OCI-LY7 (cell line): Measurements from ENCODE around the gene SPRR5. TPM values are rescaled to one million over a fixed set of nuclear protein-coding genes. Genes with fewer than 3 reads are reported as not detected.

Source experiments
- BruUV-seq: library from RNA; stranded (reverse); fragments of 400-500 nt; replicated peaks from 2 replicates; lab custom pipeline; 2021; lab: Mats Ljungman, UMichigan
- CTCF ChIA-PET: fragments of 300-600 bp; sonication (Branson Sonifier 250); formaldehyde crosslinking; loops from one replicate; lab custom pipeline; 2022; ENCODE audit warnings: antibody characterized with exemption; ENCODE audit not compliant: unreplicated experiment; lab: Charles Lee
- POLR2A ChIA-PET: fragments of 300-600 bp; sonication (Branson Sonifier 250); formaldehyde crosslinking; loops from one replicate; lab custom pipeline; 2022; ENCODE audit warnings: antibody characterized with exemption; lab: Charles Lee
- DNase-seq: peaks from one replicate; pipeline ENCODE4 v3.0.0-alpha.2; 2015; ENCODE audit warnings: low spot score
- H2AFZ ChIP-seq: fragments of 200-600 bp; sonication (generic), shearing (Covaris generic); 2 replicates; pipeline ENCODE4 v1.6.1; 2014; ENCODE audit warnings: mild to moderate bottlenecking, antibody characterized with exemption, low read length, moderate library complexity
- H3K27ac ChIP-seq: fragments of 200-600 bp; sonication (generic); 2 replicates; pipeline ENCODE4 v1.5.1; 2014; ENCODE audit warnings: mixed run types, low read depth, mild to moderate bottlenecking, moderate library complexity, low read length, inconsistent platforms; ENCODE audit not compliant: poor library complexity, severe bottlenecking
- H3K36me3 ChIP-seq: fragments of 200-600 bp; sonication (generic); 2 replicates; pipeline ENCODE4 v1.6.1; 2014; ENCODE audit warnings: mild to moderate bottlenecking, antibody characterized with exemption, low read length, moderate library complexity, mixed read lengths; ENCODE audit not compliant: insufficient read depth
- H3K4me1 ChIP-seq: fragments of 200-600 bp; sonication (generic); 2 replicates; pipeline ENCODE4 v1.5.1; 2014; ENCODE audit warnings: mild to moderate bottlenecking, low read length; ENCODE audit not compliant: insufficient read depth, poor library complexity, severe bottlenecking
- H3K4me2 ChIP-seq: fragments of 200-600 bp; sonication (generic); 2 replicates; pipeline ENCODE4 v1.6.1; 2014; ENCODE audit warnings: mild to moderate bottlenecking, low read length
- H3K4me3 ChIP-seq: fragments of 200-600 bp; sonication (generic); 2 replicates; pipeline ENCODE4 v1.5.1; 2014; ENCODE audit warnings: mild to moderate bottlenecking, low read depth, low read length; ENCODE audit not compliant: poor library complexity, severe bottlenecking
- H3K79me2 ChIP-seq: fragments of 200-600 bp; sonication (generic); 2 replicates; pipeline ENCODE4 v1.6.1; 2016; ENCODE audit warnings: low read depth, mild to moderate bottlenecking, low read length, moderate library complexity, mixed read lengths; ENCODE audit not compliant: insufficient read depth
- H3K9me2 ChIP-seq: fragments of 200-600 bp; sonication (generic); 2 replicates; pipeline ENCODE4 v1.6.1; 2016; ENCODE audit warnings: mild to moderate bottlenecking, low read length, mixed read lengths; ENCODE audit not compliant: insufficient read depth
- H3K9me3 ChIP-seq: fragments of 200-600 bp; sonication (generic); 2 replicates; pipeline ENCODE4 v1.6.1; 2014; ENCODE audit warnings: mild to moderate bottlenecking, mixed run types, low read length, mixed read lengths
- H4K20me1 ChIP-seq: fragments of 200-600 bp; sonication (generic); 2 replicates; pipeline ENCODE4 v1.6.1; 2014; ENCODE audit warnings: mild to moderate bottlenecking, antibody characterized with exemption, low read length, moderate library complexity, mixed read lengths; ENCODE audit not compliant: insufficient read depth
- EZH2phosphoT487 ChIP-seq: fragments of 200-600 bp; sonication (generic); IDR thresholded peaks from 2 replicates; pipeline ENCODE4 v1.6.1; 2018; ENCODE audit warnings: low read depth, borderline replicate concordance, mild to moderate bottlenecking, mixed run types, antibody characterized with exemption, low read length, moderate library complexity, mixed read lengths
- intact Hi-C: fragments of 100-400 bp; cut with micrococcal nuclease; formaldehyde crosslinking; loops from one replicate; pipeline ENCODE4 v1.10.0; 2022; ENCODE audit not compliant: unreplicated experiment
- total RNA-seq, 2 experiments: library from RNA; depleted of rRNA in 1 of 2; stranded (reverse); fragments of >200 nt in 1 of 2; shearing (Covaris generic) in 1 of 2; gene quantifications; 2 replicates each; pipeline ENCODE4 v1.2.3, GENCODE V29; 2014 to 2022
- TF ChIP-seq, protein P1 (sequence below): fragments of 200-600 bp; sonication (generic); conservative IDR thresholded peaks from 2 replicates; pipeline ENCODE4 v1.5.1; 2014; ENCODE audit warnings: mild to moderate bottlenecking, antibody characterized with exemption, low read length, moderate library complexity, mixed read lengths

SPRR5 gene
- total RNA-seq, 2 experiments from 2014 or later: not detected

DNA sequence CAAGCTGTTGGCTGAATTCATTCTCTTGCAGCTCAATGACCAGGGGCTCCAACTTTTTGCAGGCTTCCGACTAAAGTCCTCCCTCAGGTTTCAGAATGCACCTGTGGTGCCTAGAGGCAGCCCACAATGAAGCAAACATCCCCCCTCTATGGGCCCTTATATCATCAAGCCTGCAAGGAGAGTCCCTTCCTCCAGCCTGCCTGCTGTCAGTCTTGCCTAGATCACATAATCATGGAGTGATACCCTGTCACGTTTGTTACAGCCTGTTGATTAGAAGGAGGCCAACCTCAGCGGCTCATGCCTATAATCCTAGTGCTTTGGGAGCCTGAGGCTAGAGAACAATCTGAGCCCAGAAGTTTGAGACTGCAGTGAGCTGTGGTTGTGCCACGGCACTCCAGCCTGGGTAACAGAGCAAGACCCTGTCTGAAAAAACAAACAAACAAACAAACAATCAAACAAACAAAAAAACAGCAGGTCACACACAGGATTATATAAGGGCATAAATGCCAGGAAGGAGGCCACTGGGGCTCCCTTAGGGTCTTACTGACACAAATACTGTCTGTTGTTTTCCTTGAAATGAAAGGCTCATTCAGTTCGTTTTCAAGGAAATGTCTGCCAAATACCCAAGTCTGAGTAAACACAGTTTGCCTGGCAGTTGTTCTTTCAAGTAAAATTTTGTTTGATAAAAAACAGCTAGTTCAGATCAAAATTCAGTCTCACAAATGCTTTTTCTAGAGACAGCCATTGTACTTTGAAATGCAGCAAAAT, 49.8 kb downstream of the SPRR5 start:
- H3K79me2 ChIP-seq: no peaks in the 10 kb centered on the region
- intact Hi-C loops: no loop called here
- no peaks in the 10 kb centered on the region for H3K9me3 ChIP-seq
- no peaks in the 10 kb centered on the region for H3K4me1 ChIP-seq
- DNase-seq: no peak
- H3K4me2 ChIP-seq: no peak overlapping the region
- ChIA-PET CTCF (no interaction called here), POLR2A (interaction anchor here (0.7 kb wide), 1 partner anchor 890 kb away, joined by 3 read pairs; no protein-coding TSS in a partner anchor)
- H4K20me1 ChIP-seq: no peaks in the 10 kb centered on the region
- no peak overlapping the region for H3K4me3 ChIP-seq
- H2AFZ ChIP-seq: no peak overlapping the region
- no peaks in the 10 kb centered on the region for H3K36me3 ChIP-seq
- BruUV-seq: no TSS peak
- no peaks in the 10 kb centered on the region for H3K9me2 ChIP-seq
- TF ChIP-seq, protein P1, sequence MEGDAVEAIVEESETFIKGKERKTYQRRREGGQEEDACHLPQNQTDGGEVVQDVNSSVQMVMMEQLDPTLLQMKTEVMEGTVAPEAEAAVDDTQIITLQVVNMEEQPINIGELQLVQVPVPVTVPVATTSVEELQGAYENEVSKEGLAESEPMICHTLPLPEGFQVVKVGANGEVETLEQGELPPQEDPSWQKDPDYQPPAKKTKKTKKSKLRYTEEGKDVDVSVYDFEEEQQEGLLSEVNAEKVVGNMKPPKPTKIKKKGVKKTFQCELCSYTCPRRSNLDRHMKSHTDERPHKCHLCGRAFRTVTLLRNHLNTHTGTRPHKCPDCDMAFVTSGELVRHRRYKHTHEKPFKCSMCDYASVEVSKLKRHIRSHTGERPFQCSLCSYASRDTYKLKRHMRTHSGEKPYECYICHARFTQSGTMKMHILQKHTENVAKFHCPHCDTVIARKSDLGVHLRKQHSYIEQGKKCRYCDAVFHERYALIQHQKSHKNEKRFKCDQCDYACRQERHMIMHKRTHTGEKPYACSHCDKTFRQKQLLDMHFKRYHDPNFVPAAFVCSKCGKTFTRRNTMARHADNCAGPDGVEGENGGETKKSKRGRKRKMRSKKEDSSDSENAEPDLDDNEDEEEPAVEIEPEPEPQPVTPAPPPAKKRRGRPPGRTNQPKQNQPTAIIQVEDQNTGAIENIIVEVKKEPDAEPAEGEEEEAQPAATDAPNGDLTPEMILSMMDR: no peak
- no peak for TF ChIP-seq EZH2phosphoT487
- no peak overlapping the region for H3K27ac ChIP-seq

DNA sequence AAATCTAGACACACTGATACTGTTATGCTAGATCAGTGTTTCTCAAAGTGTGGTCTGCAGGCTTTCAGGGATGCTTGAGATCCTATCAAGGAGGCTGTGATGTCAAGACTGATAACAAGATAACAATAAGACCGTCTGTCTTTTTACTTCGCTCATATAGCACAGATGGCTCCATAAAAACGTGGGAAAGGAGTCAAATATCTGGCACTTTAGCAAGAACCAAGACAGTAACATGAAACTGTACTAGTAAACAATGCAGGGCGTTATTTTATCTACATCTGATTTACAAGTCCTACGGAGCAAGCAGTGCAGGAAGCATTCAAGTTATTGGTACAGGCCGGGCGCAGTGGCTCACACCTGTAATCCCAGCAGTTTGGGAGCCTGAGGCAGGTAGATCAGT, 50.9 kb downstream of the SPRR5 start:
- no peak for DNase-seq

DNA sequence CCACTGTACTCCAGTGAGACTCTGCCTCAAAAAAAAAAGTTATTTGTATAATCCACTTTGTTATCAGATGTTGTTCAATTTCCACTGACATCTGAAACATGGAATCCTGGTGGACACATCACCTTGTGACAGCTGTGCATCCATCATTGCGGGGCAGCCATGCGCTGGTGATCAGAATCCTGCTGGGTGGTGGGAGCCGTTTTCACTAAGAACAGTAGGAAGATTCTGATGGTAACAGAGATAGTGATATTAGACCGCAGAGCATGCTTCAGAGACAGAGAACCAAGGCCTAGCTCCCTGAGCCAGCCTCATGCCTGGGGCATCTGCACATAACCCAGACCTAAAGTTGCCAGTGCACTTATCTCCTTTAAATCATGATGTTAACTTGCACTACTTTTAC, 51.5 kb downstream of the SPRR5 start:
- H3K4me3 ChIP-seq: no peak overlapping the region
- no peak for DNase-seq
- TF ChIP-seq, protein P1: no peak
- TF ChIP-seq EZH2phosphoT487: no peak
- no peaks in the 10 kb centered on the region for H3K9me3 ChIP-seq
- H3K9me2 ChIP-seq: no peaks in the 10 kb centered on the region
- no peak overlapping the region for H3K4me2 ChIP-seq
- intact Hi-C loops: no loop called here
- BruUV-seq: no TSS peak
- no peak overlapping the region for H3K27ac ChIP-seq
- ChIA-PET CTCF (no interaction called here), POLR2A (no interaction called here)
- no peaks in the 10 kb centered on the region for H3K36me3 ChIP-seq
- no peaks in the 10 kb centered on the region for H3K79me2 ChIP-seq
- H2AFZ ChIP-seq: no peak overlapping the region
- H3K4me1 ChIP-seq: no peaks in the 10 kb centered on the region
- H4K20me1 ChIP-seq: no peaks in the 10 kb centered on the region

More for the DNA sequence above, 50.9 kb downstream of the SPRR5 start:
- Histone ChIP-seq H2AFZ (no peak overlapping the region), H3K4me2 (no peak overlapping the region), H3K9me3 (no peaks in the 10 kb centered on the region), H3K36me3 (no peaks in the 10 kb centered on the region), H4K20me1 (no peaks in the 10 kb centered on the region), H3K4me1 (no peaks in the 10 kb centered on the region), H3K4me3 (no peak overlapping the region), H3K79me2 (no peaks in the 10 kb centered on the region), H3K27ac (no peak overlapping the region), H3K9me2 (no peaks in the 10 kb centered on the region)
- no TSS peak for BruUV-seq
- POLR2A ChIA-PET: no interaction called here
- CTCF ChIA-PET: no interaction called here
- intact Hi-C loops: no loop called here
- TF ChIP-seq, protein P1: no peak
